Measurements from ENCODE around the gene PRPF6.

GRCh38 chr20:63976980-63977738 is 3.8 kb upstream of the PRPF6 start:
- TF ChIP-seq, protein P1, sequence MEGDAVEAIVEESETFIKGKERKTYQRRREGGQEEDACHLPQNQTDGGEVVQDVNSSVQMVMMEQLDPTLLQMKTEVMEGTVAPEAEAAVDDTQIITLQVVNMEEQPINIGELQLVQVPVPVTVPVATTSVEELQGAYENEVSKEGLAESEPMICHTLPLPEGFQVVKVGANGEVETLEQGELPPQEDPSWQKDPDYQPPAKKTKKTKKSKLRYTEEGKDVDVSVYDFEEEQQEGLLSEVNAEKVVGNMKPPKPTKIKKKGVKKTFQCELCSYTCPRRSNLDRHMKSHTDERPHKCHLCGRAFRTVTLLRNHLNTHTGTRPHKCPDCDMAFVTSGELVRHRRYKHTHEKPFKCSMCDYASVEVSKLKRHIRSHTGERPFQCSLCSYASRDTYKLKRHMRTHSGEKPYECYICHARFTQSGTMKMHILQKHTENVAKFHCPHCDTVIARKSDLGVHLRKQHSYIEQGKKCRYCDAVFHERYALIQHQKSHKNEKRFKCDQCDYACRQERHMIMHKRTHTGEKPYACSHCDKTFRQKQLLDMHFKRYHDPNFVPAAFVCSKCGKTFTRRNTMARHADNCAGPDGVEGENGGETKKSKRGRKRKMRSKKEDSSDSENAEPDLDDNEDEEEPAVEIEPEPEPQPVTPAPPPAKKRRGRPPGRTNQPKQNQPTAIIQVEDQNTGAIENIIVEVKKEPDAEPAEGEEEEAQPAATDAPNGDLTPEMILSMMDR (conservative IDR thresholded peaks at IDR 0.05 in 1 of 2, IDR thresholded peaks at IDR 0.05 in 1 of 2; ENCODE audit: extremely low read depth in 1 of 2, insufficient read depth in 1 of 2, low read depth in 1 of 2, low read length in 2 of 2), result no peak
- no peak for TF ChIP-seq EZH2 (IDR thresholded peaks at IDR 0.05; ENCODE audit: borderline replicate concordance, low read length)

Measured in mammary epithelial cell (primary cell).